GM18502 (cell line): Measurements from ENCODE around the gene DYSF.
"Not testable (repeated sequence)": the region's sequence is repeated elsewhere in the genome, so short reads cannot be mapped to it uniquely, and the experiment has no call there.

Experiments used
- ATAC-seq: cut with Tn5 transposase; IDR thresholded peaks from one replicate; pipeline ENCODE4 v1.9.1; 2021; ENCODE audit warnings: mild to moderate bottlenecking; ENCODE audit not compliant: unreplicated experiment, poor library complexity

Gene DYSF

DNA sequence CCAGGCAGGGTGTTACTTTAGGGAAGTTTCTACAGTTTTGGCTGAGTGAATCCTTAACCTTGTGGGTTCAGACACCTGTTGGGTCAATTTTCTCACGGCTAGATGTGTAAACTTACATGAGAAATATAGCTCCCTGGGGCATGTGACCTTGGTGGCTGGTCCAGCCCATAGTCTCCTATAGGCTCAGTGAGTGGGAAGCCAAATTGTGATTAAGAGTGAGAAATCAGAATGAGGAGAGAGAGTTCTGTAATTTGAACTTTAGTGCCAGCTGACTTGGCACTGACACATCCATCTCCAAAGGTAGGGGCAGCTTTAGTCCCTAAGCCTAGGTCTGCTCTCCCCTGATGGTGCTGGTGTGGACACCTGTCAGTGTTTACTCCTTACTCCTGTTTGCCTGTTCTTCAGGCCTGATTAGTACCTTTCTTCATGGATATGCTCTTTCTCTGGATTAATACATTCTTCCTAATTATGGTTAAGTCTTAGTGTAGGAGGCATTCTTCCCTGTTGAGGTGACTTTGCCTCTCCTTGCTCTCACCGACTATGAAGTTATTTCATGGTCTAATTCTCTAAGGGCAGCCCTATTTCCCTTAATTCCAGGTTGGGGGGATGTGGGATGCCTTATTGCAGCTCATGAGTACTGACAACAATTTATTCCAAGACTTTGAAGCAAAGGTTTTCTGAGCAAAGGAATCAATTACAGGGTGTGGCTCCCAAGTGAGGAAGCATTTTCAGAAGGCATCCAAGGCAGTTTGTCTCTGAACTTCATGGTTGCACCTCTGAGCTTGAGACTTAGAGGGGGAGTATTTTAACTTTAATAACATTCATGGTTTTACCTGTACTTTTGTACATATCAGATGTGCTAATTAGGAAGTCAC is 177.3 kb downstream of the DYSF start:
- ATAC-seq: no peak

DNA sequence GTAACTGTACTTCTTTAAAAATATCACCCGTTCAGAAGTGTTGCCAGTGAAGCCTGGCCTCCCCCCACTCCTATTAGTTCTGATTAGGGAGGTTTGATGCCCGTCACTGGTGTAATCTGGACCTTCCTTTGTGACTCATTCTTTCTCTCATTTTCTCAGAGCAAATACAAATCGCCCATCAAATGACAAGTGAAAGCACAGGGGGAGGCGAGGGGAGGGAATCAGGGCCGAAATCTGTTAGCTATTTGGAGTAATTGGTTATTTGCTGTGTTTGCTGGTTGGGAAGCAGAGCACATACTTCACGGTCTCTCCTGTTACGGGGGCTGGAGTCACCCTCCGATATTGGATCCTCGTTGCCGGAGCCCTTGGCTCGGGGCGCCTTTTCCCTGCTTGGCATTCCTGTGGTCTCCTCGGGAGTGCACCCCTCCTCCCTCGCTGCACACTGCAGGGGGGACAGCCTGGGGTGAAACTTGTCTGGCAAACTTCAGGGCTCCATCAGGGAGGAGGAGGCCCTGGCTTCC is 178.1 kb downstream of the DYSF start:
- no peak for ATAC-seq

DNA sequence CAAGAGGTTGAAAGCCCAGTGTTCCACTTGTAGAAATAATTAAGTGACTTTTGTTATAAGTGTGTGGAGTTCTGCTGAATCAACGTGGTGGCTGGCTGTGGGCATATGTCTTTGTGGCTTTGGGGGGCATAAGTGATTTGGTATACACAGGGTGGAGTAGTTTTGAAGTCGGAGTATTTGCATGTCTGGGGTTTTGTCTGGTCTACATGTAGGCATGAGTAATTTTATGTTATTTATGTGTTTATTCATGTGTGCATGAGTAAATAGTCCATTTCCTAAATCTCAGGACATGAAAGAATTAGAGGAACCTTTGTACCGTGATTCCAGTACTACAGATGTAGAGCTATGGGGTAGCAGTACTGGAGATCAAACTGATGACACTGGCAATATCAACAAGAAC is 179.7 kb downstream of the DYSF start:
- ATAC-seq: no peak

DNA sequence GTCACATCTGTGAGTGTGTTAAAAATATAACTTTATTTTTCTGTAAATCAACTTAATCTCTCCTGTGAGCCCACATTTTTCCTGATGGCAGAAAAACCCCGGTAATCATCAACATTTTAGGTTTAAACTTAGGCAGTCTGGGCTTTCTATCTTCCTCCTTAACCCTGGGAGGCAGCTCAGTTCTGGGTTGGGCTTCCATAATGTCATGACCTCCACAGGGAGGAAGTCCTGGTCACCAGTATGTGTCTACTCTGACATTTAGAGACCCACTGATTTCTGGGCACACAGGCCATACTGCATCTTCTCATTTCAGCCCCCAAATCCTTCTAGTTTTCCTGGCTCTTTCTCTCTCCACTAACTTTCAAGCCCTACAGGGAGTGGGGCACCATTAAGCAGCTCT is 181.2 kb downstream of the DYSF start:
- no peak for ATAC-seq

DNA sequence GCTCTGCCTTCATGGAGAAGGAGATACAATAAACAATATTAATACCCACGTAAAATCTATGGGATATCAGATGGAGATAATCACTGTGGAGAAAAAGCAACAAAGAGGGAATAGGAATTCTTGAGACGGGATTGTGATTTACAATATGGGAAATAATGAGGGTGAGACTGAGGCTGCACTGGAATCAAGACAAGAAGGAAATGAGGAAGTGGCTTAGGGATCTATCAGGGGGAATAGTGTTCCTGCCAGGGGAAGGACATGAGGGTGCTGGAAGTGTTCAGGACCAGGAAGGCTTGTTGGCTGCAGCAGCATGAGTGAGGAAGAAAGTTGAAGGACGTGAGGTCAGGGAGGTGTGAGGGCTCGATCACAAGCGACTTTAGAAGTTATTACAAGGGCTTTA is 182.4 kb downstream of the DYSF start:
- no peak for ATAC-seq

DNA sequence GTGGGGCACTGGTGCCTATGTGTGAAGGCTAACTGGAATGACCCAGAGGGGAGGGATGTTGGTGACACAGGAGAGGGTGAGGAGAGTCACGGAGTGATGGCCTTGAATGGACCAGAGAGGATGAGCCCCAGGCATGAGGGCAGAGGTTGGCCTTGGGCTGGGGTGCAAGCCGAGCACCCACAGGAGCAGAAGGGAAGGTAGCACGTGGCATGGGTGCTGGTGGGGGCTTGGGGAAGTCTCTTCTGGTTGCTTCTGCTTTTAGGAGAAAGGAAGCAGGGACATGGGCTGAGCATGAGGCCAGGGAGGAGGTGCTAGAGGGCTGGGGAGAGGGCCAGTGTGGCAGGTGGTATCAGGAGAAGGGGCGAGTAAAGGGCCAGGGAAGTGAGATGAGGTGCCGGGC is 183.8 kb downstream of the DYSF start:
- ATAC-seq: no peak

DNA sequence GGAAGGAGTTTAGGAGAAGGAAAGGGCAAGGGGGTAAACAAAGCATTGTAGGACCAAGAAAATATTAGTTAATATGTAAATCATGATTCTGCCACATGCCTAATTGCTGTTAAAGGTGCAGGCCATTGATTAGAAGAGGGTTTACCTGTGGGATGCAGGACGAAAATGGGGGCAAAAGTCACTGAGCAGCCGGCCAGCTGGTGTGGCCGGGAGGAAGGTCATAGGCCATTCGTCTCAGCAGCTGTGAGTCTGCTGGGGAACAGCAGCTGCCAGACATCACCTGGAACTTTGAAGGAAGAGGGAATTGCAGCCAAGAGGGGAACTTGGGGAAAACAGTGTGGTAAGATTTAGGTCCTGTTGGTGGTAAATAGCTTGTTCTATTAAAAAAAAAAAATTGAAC is 184.4 kb downstream of the DYSF start:
- no peak for ATAC-seq

DNA sequence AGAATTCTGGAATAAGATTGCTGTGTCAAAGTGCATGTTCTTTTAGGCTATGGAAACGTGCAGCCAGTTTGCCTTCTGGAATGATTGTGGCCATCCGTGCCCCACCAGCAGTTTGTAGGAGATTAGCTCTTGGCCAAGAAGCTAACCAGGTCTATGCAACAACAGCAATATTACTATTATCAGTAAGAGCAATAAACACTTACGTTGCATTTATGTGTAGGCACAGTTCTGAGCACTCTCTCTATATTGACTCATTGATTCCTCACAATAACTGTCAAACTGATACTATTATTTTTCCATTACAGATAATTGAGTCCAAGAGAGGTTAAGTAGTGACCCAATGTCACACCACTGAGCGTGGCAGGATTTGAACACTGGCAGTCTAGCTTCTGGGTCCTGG is 186.4 kb downstream of the DYSF start:
- no peak for ATAC-seq

DNA sequence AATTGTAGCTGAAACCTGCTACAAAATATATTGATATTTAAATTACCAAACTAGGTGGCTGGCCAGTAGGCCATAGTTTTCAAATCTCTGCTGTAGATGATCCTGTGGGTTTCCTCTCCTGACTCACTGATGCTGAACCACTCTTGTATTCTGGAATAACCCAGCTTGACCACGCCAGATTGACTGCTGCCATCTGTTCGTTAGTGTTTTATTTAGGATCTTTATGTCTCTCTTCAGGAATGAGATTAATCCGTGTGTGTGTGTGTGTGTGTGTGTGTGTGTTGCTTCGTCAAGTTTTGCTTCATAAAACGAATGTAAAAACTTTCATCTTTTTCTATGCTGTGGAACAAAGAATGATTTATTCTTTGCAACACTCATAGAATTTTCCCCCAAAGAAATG is 187.1 kb downstream of the DYSF start:
- ATAC-seq: no peak

DNA sequence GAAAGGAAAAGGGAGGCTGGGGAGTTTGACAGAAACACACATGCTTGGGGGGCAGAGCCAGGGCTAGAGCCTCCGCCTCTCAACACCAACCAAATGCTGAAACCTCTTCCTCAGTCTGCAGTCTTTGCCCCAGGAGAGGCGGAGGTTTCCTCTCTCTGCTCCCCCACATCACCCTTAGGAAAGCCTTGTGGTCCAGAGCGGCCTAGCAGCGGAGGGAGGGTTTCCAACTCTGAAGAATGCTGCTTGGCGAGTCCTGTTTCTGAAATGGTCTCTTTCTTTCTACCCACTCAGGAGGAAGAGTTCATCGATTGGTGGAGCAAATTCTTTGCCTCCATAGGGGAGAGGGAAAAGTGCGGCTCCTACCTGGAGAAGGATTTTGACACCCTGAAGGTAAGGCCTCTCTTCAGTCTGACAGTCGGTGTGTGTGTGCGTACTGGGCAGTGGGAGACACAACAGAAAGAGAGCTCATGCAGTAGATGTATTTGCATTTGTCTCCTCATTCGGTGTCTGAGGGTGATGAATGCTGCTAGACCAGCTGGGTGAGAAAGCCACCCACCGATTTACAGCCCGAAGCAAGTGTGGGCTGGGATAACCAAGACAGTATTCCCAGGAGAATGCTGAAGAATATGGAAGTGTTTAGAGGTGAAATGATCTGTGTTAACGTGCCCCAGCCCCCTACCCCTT is 190.5 kb downstream of the DYSF start:
- ATAC-seq: no peak

DNA sequence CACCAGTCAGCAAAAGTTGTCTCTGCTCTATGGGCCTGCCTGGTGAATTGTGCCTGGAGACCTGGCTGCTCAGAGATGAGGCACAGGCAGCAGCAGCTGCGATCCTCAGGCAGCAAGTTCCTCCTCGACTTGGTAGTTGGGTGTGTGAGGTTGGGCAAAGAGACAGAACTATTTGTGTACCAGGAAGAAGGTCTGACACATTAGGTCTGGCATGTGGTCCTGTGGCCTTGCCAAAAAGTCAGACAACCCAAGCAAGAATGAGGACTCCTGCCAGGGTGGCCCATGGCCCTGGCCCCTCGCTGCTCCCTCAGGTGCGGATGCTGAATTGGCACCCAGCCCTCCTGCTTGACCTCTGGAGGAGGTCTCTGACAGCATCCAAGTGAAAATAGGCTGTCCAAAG is 192.7 kb downstream of the DYSF start:
- no peak for ATAC-seq

DNA sequence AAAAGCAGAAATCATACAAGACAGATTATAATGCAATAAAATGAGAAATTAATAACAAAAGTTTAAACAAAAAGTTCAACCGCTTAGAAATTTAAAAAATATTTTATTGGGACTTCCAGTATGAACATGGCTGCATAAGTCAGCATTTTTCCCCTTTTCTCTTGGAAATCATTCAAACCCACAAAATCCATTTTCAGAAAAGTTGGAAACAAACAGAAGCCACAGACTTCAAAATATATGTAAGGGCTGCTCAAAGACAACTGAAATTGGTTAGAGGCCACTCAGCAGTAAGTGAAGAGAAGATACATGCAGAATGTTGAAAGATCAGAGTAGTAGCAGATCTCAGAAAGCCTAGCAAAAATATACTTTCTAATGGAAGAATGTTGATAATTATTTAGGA is 194.0 kb downstream of the DYSF start:
- ATAC-seq: no peak

DNA sequence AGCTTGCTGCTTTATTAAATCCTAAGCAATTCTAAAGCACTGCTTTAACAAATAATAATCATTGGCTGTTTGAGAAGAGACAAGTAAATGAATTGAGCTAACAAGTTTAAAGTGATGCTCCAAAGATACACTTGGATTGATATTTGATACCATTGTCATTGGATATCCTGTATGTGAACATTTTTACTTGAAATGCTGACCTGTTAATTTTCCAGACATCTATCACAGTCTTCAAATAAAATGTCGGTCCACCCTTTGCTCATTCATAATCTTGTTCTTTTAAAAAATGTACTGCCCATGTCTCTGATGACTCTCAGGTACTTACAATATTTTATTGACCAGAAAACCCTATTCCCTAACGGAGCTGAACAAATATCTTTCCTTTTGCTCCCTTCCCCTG is 202.1 kb downstream of the DYSF start:
- no peak for ATAC-seq

DNA sequence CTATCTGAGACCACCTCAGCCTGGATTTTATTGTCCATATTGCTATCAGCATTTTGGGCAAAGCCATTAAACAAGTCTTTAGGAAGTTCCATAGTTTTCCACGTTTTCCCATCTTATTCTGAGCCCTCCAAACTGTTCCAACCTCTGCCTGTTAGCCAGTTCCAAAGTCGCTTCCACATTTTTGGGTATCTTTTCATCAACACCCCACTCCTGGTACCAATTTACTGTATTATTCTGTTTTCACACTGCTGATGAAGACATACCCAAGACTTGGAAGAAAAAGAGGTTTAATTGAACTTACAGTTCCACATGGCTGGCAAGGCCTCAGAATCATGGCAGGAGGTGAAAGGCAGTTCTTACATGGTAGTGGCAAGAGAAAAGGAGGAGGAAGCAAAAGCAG is 204.9 kb downstream of the DYSF start:
- ATAC-seq: not testable (repeated sequence)

DNA sequence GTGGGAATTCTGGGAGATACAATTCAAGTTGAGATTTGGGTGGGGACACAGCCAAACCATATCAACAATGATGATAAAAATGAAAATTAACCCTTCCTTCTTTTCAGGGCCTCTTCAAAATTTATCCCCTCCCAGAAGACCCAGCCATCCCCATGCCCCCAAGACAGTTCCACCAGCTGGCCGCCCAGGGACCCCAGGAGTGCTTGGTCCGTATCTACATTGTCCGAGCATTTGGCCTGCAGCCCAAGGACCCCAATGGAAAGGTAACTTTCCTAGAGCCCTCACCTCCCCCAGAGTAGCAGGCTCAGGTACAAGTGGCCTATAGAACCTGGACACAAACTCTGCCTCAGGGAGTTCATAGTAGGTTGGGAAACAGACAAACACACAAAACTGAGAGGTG is 205.4 kb downstream of the DYSF start:
- no peak for ATAC-seq

DNA sequence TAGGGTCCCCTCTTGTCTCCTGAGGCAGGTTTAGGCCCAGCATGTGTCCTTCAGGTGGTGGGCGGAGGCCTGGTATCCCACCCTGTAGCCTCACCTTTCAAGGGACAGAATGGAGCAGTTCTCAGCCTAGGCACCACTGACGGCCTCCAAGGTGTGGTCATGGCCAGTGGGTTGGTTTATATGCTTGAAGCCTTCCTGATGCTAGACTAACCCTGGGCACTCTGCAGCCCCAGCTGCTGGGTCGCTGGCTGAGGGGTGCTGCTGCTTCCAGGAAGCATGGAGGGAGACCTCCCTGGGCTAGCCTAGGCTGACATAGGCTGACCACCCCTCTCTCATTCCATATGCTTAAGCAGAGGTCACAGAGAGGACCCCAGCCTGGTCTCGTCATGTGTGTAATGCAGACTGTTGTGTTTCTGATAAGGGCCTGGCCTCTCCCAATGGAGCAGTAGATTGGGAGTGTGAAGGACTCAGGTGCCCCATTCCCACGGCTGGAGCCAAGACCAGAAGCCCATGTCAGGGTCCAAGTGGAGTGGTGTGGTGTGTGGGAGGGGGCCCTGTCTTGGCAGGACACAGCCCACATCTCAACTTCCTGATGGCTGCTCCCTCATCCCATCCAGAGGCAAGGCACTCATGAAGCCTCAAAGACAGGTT is 206.6 kb downstream of the DYSF start:
- ATAC-seq: no peak

DNA sequence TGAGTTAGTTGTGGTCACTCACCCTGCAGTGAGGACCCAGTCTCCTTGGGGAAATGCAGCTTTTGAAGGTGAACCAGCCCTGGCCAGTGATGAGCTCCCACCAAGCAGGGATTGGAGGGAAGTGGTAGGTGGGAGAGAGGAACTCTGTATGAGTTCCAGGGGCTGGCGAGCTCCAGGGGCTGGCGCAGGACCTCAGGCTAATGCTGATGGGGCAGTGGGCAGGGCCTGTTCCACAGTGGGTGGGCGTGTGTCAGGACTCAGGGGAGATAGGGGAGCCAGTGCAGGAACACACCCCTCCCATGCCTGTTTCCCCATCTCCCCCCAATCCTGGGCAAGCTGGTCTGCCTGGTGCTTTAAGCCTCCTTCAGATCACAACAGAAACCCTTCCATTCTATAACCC is 208.4 kb downstream of the DYSF start:
- no peak for ATAC-seq

DNA sequence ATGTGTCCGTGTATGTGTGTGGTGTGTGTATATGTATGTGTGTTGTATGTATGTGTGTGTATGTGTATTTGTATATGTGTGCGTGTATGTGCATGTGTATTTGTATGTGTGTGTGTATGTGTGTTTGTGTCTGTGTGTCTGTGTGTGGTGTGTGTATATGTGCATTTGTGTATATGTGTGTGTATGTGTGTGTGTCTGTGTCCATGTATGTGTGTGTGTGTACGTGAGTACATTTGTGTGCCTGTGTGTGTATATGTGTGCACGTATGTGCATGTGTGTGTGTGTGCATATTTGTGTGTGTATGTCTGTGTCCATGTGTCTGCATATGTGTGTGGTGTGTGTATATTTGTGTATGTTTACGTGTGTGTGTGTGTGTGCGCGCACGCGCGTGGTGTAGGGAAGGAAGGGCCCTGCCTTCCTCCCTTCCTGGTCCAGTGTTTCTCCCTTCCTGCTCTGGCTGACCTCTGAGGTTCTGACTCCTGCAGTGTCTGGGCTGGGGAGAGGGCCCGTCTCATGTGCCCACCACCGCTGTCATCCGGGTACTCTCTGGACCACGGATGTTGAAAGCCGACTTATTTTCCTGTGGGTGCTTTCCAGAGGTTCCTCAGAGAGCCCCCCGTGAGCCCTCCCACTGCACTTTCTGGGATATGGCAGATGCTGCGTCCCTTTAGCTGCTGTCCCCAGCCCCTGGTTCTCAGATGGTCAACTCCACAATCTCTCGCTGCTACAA is 209.5 kb downstream of the DYSF start:
- no peak for ATAC-seq

DNA sequence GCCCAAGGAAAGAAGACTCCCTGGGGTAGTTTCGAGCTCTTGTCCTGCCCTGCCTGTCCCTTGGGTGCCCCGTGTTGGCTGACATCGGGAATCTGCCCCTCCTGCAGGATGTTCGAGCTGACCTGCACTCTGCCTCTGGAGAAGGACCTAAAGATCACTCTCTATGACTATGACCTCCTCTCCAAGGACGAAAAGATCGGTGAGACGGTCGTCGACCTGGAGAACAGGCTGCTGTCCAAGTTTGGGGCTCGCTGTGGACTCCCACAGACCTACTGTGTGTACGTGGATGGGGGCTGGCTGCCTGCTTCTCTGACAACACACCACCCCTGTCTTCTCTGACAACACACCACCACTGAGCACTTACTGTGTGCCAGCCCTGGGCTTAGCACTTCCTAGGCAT is 210.8 kb downstream of the DYSF start:
- no peak for ATAC-seq
